ENCODE data around the gene GRID2. TPM values are rescaled to one million over a fixed set of nuclear protein-coding genes. Genes with fewer than 3 reads are reported as not detected.

Gene GRID2
- polyA plus RNA-seq, 1 experiment: not detected

DNA sequence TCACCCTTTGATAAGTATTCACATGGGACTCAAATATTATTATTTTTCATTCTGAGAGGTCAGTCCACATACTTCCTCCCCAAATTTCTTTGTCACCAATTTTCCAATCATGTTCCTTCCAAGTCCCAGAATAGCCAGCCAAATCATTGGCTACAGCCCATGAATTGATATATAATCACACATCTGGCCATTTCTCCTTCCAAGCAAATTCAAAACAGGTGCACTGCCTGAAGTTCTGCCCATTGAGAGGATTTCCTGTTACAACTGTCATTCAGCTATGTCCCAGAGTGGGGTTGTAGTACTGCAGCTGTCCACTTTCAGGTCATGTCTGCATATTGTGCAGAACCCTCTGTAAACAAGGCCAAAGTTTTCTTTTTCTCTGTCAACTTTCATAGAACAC, 347.8 kb downstream of the GRID2 start:
- Histone ChIP-seq H3K4me3 (ENCODE audit: low read depth, low read length) (no peak overlapping the region), H3K36me3 (ENCODE audit: control insufficient read depth, insufficient read depth, low read length) (no peaks in the 10 kb centered on the region), H3K27me3 (ENCODE audit: control insufficient read depth, insufficient read depth, low read length) (no peaks in the 10 kb centered on the region)
- CTCF ChIA-PET: no interaction called here
- POLR2A ChIA-PET: no interaction called here
- TF ChIP-seq, protein P1, sequence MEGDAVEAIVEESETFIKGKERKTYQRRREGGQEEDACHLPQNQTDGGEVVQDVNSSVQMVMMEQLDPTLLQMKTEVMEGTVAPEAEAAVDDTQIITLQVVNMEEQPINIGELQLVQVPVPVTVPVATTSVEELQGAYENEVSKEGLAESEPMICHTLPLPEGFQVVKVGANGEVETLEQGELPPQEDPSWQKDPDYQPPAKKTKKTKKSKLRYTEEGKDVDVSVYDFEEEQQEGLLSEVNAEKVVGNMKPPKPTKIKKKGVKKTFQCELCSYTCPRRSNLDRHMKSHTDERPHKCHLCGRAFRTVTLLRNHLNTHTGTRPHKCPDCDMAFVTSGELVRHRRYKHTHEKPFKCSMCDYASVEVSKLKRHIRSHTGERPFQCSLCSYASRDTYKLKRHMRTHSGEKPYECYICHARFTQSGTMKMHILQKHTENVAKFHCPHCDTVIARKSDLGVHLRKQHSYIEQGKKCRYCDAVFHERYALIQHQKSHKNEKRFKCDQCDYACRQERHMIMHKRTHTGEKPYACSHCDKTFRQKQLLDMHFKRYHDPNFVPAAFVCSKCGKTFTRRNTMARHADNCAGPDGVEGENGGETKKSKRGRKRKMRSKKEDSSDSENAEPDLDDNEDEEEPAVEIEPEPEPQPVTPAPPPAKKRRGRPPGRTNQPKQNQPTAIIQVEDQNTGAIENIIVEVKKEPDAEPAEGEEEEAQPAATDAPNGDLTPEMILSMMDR (IDR thresholded peaks at IDR 0.05; ENCODE audit: insufficient read depth, low read depth, low read length): no peak
- DNase-seq (ENCODE audit: low read depth): no peak

DNA sequence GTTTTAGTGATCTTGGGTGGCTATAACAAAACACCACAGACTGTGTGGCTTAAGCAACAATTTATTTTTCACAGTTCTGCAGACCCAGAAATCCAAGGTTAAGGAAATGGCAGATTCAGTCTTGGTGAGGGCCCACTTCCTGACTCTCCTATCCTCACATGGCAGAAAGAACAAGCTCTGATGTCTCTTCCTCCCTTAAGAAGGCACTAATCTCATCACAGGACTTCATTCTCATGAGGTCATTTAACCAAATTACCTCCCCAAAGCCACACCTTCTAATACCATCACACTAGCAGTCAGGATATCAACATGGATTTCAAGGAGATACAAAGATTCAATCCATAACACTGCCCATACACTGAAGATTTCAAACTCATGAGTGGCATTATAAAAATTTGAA, 350.3 kb downstream of the GRID2 start:
- DNase-seq (ENCODE audit: low read depth): no peak
- CTCF ChIA-PET: no interaction called here

DNA sequence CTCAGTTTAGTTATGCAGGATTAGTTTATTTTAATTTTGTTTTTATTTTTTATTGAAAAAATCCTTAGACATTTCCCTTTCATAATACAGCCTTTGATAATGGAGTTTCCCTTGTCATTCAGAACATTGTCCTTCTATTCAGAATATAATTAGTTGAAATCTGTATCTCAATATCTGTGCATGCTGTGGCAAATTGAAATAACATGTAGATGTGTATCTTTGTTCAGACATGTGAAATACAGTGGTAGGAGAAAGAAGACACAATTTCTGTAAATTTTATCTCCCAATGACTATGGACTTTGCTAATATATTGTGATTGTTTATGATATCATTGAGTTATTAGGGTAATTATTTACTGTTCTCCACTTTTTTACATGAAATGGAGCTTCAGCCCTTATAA, 353.9 kb downstream of the GRID2 start:
- CTCF ChIA-PET: no interaction called here
- DNase-seq (ENCODE audit: low read depth): no peak
- Histone ChIP-seq H3K27me3 (ENCODE audit: control insufficient read depth, insufficient read depth, low read length) (no peaks in the 10 kb centered on the region), H3K4me3 (ENCODE audit: low read depth, low read length) (no peak overlapping the region), H3K36me3 (ENCODE audit: control insufficient read depth, insufficient read depth, low read length) (no peaks in the 10 kb centered on the region)
- POLR2A ChIA-PET: no interaction called here
- TF ChIP-seq, protein P1 (IDR thresholded peaks at IDR 0.05; ENCODE audit: insufficient read depth, low read depth, low read length): no peak

More for the DNA sequence above, 350.3 kb downstream of the GRID2 start:
- POLR2A ChIA-PET: no interaction called here
- Histone ChIP-seq H3K36me3 (ENCODE audit: control insufficient read depth, insufficient read depth, low read length) (no peaks in the 10 kb centered on the region), H3K27me3 (ENCODE audit: control insufficient read depth, insufficient read depth, low read length) (no peaks in the 10 kb centered on the region), H3K4me3 (ENCODE audit: low read depth, low read length) (no peak overlapping the region)
- TF ChIP-seq, protein P1 (IDR thresholded peaks at IDR 0.05; ENCODE audit: insufficient read depth, low read depth, low read length): no peak

DNA sequence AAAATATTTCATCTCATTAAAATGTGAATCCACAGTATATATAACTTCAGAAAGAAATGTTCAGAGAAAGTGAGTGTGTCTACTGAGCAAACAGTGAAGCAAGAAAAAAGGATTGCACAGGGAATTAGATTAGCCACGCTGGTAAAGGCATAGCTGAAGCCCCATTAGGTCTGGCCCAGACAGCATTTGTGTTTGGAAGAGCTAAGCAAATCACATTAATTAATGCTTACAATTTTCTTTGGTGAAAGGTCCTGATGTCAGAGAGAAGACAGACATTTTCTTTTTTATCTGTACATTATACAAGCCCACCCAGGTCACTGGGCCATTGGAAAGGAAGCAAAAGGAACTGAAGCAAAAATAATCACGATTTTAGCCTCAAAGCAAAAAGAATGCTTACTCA, 354.6 kb downstream of the GRID2 start:
- no peak overlapping the region for H3K4me3 ChIP-seq (ENCODE audit: low read depth, low read length)
- no peaks in the 10 kb centered on the region for H3K36me3 ChIP-seq (ENCODE audit: control insufficient read depth, insufficient read depth, low read length)
- ChIA-PET CTCF (no interaction called here), POLR2A (no interaction called here)
- TF ChIP-seq, protein P1 (IDR thresholded peaks at IDR 0.05; ENCODE audit: insufficient read depth, low read depth, low read length): no peak
- no peak for DNase-seq (ENCODE audit: low read depth)
- H3K27me3 ChIP-seq (ENCODE audit: control insufficient read depth, insufficient read depth, low read length): no peaks in the 10 kb centered on the region

DNA sequence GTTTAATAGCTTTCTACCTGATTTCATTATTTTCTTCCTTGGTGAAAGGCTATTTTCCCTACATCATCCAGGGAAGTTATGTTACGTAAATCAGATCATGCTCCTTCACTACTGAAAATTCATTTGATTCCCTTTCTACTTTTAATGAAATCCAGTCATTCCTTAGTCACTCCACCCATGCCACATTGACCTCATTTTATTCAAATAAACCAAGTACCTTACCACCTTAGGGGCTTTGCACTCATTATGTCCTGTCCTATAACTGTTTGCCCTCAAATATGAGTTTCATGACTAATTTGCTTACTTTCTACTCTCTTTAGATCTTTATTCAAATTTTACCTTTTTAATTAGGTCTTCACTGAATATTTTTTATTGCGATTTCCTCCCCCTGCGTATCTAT, 374.0 kb downstream of the GRID2 start:
- DNase-seq (ENCODE audit: low read depth): no peak
- TF ChIP-seq, protein P1 (IDR thresholded peaks at IDR 0.05; ENCODE audit: insufficient read depth, low read depth, low read length): no peak
- POLR2A ChIA-PET: no interaction called here
- CTCF ChIA-PET: no interaction called here
- no peaks in the 10 kb centered on the region for H3K27me3 ChIP-seq (ENCODE audit: control insufficient read depth, insufficient read depth, low read length)
- H3K36me3 ChIP-seq (ENCODE audit: control insufficient read depth, insufficient read depth, low read length): no peaks in the 10 kb centered on the region
- no peak overlapping the region for H3K4me3 ChIP-seq (ENCODE audit: low read depth, low read length)

Measured in BJ (cell line).